GM18519 (cell line): ENCODE measurements around the gene HEATR5B.
A peak's percentile ranks its signal among the peaks of the same experiment; 100 is the strongest.
"Not testable (repeated sequence)": the region's sequence is repeated elsewhere in the genome, so short reads cannot be mapped to it uniquely, and the experiment has no call there.

ENCODE experiments used
- ATAC-seq: cut with Tn5 transposase; IDR thresholded peaks from one replicate; pipeline ENCODE4 v1.9.1; 2021; ENCODE audit warnings: mild to moderate bottlenecking, moderate library complexity; ENCODE audit not compliant: unreplicated experiment, low FRiP score

HEATR5B gene

DNA sequence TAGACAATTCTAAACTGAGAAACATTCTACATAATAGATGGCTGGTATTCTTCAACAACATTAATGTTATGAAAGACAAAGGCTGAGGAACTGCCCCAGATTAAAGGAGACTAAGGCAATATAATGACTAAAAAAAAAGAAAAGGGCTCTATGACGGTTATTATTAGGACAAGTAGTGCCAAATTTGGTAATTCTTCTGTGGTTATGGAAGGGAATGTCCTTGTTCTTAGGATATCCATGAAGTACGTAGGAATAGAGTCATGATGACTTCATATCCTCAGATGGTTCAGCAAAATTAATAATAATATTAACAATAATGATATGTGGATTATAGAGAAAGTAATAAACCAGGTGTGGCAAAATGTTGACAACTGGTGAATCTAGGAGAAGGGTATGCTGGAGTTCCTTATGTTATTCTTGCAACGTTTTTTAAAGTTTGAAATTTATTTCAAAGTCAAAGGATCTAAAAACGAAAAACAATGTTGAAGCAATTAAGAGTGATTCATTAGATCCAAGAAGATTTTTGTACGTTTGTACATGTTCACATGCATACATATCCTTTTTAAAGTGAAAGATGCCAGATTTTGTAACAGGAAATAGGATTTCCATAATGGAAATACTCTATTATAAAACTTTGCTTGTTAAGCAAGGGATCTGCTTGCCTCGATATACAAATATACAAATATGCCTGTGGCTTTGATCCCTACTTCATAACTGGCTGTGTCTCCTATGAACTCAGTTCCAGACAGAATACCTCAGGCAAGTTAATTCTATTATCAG, 90.1 kb downstream of the HEATR5B start:
- ATAC-seq = no peak

- ATAC-seq = no peak
These were observed 96.2 kb downstream of the HEATR5B start for GRCh38 chr2:36988008-36988407.

DNA sequence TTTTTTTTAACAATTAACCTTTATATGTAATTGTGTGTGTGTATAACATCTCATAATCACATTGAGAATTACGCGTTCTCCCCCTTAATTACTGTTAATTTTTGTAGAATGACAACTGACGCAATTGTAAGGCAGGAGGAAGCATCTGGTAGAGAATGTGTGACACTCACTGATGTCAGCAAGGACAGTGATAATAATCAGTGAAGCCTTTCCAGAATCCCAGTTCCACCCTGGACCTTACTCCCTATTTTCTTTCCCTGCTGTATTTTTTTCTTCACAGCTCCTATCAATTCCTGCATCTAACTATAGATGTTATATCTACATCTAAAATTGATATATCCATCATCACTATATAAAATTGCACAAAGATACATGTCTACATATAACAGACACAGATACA, 101.7 kb downstream of the HEATR5B start:
- no peak for ATAC-seq

GRCh38 chr2:36981911-36982310, 102.3 kb downstream of the HEATR5B start:
- no peak for ATAC-seq

DNA sequence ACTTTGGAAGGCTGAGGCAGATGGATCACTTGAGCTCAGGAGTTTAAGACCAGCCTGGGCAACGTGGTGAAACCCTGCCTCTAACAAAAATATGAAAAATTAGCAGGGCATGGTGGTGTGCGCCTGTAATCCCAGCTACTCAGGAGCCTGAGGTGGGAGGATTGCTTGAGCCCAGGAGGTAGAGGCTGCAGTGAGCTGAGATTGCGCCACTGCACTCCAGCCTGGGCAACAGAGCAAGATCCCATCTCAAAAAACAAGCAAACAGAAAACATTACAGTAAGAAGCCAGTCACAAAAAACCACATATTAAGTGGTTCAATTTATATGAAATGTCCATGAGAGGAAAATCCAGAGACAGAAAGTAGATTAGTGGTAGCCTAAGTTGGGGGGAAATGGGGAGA, 105.2 kb downstream of the HEATR5B start:
- not testable (repeated sequence) for ATAC-seq

DNA sequence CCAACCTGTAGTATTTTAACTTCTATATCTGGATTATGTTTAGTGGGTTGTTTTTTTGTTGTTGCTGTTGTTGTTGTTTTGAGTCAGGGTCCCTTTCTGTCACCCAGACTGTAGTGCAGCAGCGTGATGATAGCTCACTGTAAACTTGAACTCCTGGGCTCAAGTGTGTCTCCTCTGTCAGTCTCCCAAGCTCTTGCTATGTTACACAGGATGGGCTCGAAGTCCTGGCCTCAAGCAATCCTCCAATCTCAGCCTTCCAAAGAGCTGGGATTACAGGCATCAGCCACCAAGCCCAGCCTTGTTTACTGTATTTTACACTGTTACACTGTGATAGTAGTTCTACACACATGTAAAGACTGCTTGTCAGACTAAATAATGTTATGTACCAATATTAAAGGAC, 108.1 kb downstream of the HEATR5B start:
- no peak for ATAC-seq

DNA sequence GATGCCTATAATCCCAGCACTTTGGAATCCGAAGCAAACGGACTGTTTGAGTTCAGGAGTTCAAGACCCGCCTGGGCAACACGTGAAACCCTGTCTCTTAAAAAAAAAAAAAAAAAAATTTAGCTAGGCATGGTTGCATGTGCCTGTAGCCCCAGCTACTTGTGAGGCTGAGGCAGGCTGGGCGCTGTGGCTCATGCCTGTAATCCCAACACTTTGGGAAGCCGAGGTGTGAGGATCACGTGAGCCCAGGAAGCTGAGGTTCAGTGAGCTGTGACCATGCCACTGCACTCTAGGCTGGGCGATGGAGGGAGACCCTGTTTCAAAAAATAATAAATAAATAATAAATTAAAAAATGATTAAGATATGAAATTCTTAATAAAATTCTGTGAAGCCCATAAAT, 108.9 kb downstream of the HEATR5B start:
- no peak for ATAC-seq

- no peak for ATAC-seq
These were observed 110.9 kb downstream of the HEATR5B start for GRCh38 chr2:36973320-36973719.

- no peak for ATAC-seq
These were observed 112.2 kb downstream of the HEATR5B start for GRCh38 chr2:36971990-36972389.

DNA sequence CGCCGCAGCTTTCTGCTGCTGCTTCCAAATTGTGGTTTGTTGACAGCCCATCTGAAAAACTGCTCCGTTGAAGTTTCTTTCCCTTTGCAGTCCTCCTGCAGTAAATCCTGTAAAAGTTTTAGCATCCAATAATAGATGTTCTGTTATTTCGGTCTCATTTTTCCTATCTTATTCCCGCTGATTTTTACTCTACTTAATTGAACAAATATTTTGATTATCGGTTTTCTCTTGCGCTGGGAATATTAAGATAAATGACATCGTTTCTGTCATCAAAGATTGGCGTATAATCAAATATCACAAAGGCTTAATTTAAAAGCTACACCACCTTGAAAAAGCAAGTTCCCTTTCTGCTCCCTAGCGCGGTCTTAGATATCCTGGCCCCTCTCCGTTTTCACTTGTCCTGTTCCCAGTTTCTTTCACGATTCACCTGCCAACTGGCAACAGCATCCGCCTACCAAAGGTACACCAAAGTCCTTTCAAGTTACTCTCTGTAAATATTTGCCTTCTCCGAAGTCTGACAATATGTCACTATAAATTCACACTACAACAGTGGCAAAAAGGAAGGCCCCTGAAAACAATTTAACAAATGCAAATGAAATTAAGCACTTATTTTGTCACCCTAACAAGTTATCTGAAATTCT, 116.8 kb downstream of the HEATR5B start:
- ATAC-seq = no peak

DNA sequence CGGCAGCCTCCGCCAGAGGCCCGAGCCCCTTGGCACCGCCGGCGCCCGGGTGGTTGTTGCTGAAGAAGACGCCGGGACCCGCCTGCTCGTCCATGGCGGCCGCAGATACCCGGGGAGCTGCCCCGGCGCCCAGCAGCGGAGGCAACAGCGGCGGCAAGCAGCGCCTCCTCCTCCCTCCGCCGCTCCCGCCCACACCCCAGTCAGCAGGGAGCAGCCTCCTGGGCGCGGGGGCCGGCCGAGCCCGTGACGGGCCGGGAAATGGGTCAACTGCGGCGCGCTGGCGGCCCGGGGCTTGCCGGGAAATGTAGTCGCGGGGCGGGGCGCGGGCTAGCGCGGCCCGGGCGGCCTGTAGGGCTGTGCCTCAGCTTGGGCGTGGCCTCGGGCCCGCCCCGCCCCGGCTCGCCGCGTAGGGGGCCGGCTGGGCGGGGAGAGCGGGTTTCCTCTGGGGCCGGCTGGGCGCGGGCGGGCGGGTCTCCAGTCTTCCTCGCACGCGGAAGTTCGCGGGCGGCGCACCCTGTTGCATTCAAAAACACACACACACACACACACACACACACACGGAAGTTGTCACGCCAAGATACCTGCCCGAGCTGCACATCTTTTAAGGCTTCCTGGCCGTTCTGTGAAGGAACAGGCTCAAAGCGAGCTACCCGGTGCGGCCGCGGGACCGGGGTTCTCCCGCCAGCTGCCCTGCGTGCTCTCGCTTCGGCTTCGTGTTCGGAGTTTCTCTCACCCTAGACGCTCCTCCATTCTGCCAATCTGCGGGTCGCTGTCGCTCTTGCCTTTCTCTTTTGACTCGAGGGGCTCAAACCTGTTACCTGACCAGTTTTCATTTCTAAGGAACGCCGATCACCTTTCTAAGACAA, 117.6 kb downstream of the HEATR5B start, which contains the start of gene STRN:
STRN (minus strand) TSS at position 167 of the 866 bp plus-strand sequence; CDS start at position 94, 73 bp downstream.
- ATAC-seq = peak; percentile 97

- ATAC-seq = peak; percentile 24
These were observed 118.3 kb downstream of the HEATR5B start for GRCh38 chr2:36965751-36966369.

GRCh38 chr2:36965206-36965605, 119.0 kb downstream of the HEATR5B start:
- ATAC-seq = no peak

DNA sequence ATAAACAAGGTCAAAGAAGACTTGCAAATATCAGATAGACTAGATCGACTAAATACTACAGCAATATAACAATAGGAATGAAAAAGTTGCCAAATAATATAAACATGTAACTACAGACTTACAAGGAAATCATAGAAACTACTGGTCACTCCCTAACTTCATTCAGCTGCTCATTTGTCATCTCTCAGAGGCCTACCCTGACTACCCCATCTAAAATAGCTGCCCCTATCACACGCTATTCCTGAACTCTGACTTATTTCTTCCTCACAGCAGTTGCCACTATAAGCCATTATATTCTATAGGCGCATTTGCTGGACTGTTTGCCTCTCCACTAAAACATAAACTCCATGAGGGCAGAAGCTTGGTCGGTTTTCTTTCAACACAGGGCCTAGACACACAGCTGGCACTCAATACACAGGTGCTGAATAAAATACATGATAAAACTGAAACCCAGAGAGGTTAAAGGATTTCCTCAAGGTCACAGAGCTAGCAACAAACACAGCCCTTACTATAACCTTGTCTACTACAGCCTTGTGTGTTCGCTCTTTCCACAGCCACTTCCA, 119.6 kb downstream of the HEATR5B start:
- ATAC-seq = no peak

DNA sequence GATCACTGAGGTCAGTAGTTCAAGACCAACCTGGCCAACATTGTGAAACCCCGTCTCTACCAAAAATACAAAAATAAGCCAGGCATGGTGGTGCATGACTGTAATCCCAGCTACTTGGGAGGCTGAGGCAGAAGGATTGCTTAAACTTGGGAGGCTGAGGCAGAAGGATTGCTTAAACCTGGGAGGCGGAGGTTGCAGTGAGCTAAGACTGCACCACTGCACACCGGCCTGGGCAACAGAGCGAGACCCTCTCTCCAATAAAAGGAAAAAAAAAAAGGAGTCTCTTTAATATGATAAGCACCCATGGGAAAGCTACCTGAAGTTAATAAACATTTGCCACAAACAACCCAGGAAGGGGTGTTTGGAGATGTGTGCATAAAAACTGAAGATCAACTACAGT, 120.4 kb downstream of the HEATR5B start:
- no peak for ATAC-seq

DNA sequence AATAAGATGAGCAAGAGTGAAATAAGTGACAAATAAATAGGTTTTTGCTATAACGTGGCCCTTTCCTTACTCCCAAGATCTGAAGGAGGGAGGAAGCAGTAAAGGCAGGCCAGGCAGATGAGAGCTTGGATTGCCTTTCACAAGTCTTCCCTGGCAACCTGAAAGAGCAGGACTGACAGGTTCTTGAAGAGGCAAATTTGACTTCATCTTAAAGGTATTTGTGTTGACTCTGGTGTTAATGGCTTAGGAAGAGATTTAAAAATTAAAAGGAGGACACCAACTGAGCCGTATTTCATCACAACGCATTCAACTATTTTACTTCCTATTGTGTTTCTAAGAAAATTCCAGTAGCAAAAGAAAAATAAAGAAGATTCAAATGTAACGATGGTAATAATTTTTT, 121.1 kb downstream of the HEATR5B start:
- ATAC-seq = no peak

DNA sequence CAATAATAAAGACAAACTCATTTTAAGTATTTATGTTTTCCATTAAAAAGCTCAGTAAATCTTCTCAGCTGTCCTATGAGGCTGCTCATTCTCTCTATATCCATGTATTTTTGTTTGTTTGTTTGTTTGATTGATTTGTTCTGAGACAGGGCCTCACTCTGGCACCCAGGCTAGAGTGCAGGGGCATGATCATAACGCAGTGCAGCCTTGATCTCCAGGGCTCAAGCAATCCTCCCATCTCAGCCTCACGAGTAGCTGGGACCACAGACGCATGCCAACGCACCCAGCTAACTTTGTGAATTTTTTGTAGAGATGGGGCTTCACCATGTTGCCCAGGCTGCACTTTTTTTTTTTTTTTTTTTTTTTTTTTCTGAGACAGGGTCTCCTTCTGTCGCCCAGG, 123.4 kb downstream of the HEATR5B start:
- no peak for ATAC-seq

DNA sequence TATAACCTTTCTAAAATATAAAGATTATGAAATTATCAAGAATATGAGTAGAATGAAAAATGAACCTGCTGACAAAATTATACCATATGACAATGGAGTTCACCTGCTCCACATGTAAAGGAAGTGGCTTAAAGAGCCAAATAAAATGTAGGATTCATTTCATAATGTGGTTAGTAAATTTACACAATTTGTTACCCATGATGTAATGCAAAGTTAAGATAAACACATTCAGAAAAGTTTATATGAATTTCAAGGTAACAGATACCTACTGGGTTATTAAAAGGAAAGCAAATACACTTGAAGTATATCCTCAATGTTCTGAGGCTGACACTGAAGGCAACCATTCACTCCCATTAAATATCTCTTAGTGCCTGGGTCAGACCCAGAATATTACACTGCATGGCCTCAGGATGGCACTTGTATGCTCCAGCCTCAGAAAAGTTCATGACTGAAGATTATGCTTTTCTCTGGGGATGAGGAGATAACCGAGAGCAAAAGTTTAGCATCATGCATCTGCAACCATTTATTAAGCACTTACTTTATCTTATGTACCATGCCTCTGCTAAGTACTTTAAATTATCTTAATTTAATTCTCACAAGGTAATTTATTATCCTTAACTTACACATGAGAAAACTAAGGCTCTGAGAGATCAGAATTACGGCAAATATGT, 124.0 kb downstream of the HEATR5B start:
- no peak for ATAC-seq

- ATAC-seq = no peak
These were observed 129.1 kb downstream of the HEATR5B start for GRCh38 chr2:36954977-36955607.
